Gastrocnemius medialis (tissue), 4 donors: ENCODE measurements around the gene ENOX1.

Source experiments
- POLR2A ChIP-seq, 2 donors: fragments of 450-650 bp; IDR thresholded peaks; one replicate each; pipeline ENCODE4 v1.6.1; 2017; ENCODE audit warnings: antibody characterized with exemption in 2 of 2, mild to moderate bottlenecking in 2 of 2, moderate library complexity in 2 of 2
- TF ChIP-seq, protein P1 (sequence below), 5 experiments: fragments of 450-650 bp in 3 of 5; fragments of 200-600 bp in 2 of 5; sonication (generic) in 2 of 5; IDR thresholded peaks in 4 of 5; conservative IDR thresholded peaks in 1 of 5; 1 replicate in 4 of 5; 2 replicates in 1 of 5; pipeline ENCODE4 v1.5.1; 2016 to 2019; ENCODE audit warnings: antibody characterized with exemption in 5 of 5, mild to moderate bottlenecking in 3 of 5, moderate library complexity in 3 of 5

DNA sequence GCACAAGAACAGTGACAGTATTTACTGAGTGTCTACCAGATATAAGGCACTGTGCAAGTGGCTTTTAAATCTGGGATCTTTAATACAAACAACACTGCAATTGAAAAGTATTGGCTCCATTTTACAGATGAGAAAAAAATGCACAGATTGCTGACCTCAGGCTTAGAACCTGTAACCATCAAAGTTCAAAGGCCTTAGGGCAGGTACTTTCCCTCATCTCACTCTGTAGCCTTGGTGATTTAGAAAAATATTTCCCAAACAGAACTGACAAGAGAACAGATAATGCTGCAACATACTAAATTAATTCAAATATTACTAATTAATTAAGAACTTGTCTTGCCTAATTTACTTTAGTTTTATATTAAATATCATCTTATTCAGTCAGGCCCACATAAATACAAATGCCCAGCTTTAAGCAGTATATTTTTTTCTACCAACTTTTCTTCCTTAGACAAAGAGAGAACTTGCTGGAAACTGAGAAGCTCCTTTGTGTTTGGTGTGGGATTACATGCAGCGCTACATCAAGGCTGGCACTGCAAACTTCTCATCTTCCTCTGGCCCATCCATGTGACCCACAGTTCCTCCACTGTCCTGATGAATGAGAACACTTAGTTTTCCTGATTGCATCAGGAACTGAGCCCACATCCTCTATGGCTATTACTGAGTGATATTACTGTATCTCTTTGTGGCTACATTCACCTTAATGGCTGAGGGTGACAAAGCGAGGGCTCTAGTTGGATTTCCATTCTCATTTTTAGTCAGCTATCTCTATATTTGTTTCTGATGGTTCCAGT lies 302.1 kb downstream of the ENOX1 start:
- TF ChIP-seq, protein P1, sequence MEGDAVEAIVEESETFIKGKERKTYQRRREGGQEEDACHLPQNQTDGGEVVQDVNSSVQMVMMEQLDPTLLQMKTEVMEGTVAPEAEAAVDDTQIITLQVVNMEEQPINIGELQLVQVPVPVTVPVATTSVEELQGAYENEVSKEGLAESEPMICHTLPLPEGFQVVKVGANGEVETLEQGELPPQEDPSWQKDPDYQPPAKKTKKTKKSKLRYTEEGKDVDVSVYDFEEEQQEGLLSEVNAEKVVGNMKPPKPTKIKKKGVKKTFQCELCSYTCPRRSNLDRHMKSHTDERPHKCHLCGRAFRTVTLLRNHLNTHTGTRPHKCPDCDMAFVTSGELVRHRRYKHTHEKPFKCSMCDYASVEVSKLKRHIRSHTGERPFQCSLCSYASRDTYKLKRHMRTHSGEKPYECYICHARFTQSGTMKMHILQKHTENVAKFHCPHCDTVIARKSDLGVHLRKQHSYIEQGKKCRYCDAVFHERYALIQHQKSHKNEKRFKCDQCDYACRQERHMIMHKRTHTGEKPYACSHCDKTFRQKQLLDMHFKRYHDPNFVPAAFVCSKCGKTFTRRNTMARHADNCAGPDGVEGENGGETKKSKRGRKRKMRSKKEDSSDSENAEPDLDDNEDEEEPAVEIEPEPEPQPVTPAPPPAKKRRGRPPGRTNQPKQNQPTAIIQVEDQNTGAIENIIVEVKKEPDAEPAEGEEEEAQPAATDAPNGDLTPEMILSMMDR (IDR thresholded peaks at IDR 0.05 in 4 of 5, conservative IDR thresholded peaks at IDR 0.05 in 1 of 5), result no peak
- TF ChIP-seq POLR2A (IDR thresholded peaks at IDR 0.05), result no peak
